H1 (cell line): ENCODE data around the gene APP. TPM values are rescaled to one million over a fixed set of nuclear protein-coding genes. Genes with fewer than 3 reads are reported as not detected.

Experiments
- ATF3 ChIP-seq: IDR thresholded peaks from 2 replicates; pipeline ENCODE4 v1.6.1; 2011; ENCODE audit warnings: low read depth, mild to moderate bottlenecking, low read length; ENCODE audit not compliant: insufficient read depth
- CBX5 ChIP-seq: fragments of 300-800, 300-1000 bp; sonication (generic); IDR thresholded peaks from 2 replicates; pipeline ENCODE4 v1.7.1; 2016; ENCODE audit warnings: antibody characterized with exemption, low read length, low read depth
- CHD7 ChIP-seq: fragments of 300-600 bp; sonication (generic); IDR thresholded peaks from 2 replicates; pipeline ENCODE4 v1.7.1; 2012; ENCODE audit warnings: low read length, moderate library complexity, mild to moderate bottlenecking, inconsistent platforms; ENCODE audit not compliant: insufficient replicate concordance
- HDAC2 ChIP-seq, 2 experiments: fragments of 300-600 bp in 1 of 2; sonication (generic) in 1 of 2; IDR thresholded peaks; 2 replicates each; pipeline ENCODE4 v1.6.1; 2011 to 2012; ENCODE audit warnings: low read depth in 2 of 2, low read length in 2 of 2, mild to moderate bottlenecking in 2 of 2, moderate library complexity in 2 of 2, borderline replicate concordance in 1 of 2, inconsistent platforms in 1 of 2
- RBBP5 ChIP-seq: IDR thresholded peaks from 2 replicates; pipeline ENCODE4 v1.7.1; 2012; ENCODE audit warnings: low read depth, mild to moderate bottlenecking, inconsistent platforms, low read length, moderate library complexity, borderline replicate concordance
- TAF1 ChIP-seq: IDR thresholded peaks from 2 replicates; pipeline ENCODE4 v1.6.1; 2011; ENCODE audit warnings: mild to moderate bottlenecking, low read depth, low read length
- polyA plus RNA-seq, 7 experiments: library from polyadenylated mRNA; depleted of rRNA in 3 of 7; stranded (reverse) in 5 of 7; unstranded in 2 of 7; fragments of >200 nt in 5 of 7; fragments of 200-250 nt in 2 of 7; gene quantifications; 1 replicate in 5 of 7; 2 replicates in 1 of 7; 4 replicates in 1 of 7; pipeline versions ENCODE4 v1.2.1 to v1.2.3, GENCODE V29; 2011 to 2013; ENCODE audit warnings: missing spikeins in 2 of 7, mixed read lengths in 2 of 7
- total RNA-seq: library from RNA; stranded (reverse); fragmentation: NEBNext Ultra II Directional; extraction: Animal tissue kit (Norgen Biotek cat#: 25700); gene quantifications from 2 replicates; pipeline ENCODE4 v1.2.1, GENCODE V29; 2021

The APP gene
- total and polyA plus RNA-seq, 2 of the 8 experiments (the other 6 are each of a cell fraction or from before 2014, with no cell fraction given): 375 to 551 TPM

DNA sequence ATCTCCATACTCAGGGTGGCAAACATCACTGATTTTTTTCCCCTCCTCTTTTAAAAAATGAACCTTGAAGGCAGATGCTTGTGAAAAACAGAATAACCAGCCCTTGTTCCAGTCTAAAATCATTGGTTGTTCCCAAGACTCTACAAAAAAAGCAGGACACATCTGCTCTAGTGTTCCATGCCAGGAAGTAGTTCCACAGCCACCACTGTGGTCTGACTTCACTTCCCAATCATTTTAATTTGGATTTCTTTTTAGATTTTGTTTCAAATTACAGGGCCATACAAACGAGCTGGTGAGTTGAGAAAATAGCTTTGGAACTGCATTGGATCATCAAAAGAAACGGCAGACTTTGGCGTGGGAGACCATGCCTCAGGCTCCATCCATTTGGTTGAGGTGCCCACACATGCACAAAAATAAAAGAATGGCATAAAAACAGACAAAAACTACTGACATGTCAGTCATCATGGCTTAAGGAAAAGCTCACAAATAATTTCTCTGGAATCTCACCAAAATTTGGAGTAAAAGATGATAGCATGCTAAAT, 225.8 kb downstream of the APP start (continued):
- TF ChIP-seq HDAC2 (IDR thresholded peaks at IDR 0.05; ENCODE audit: borderline replicate concordance in 1 of 2, low read depth in 2 of 2, low read length in 2 of 2): no peak
- no peak for TF ChIP-seq RBBP5
- no peak for TF ChIP-seq CBX5
- TF ChIP-seq CHD7: no peak
- no peak for TF ChIP-seq TAF1
- no peak for TF ChIP-seq ATF3
